ENCODE results near the gene SNN.
A peak's percentile ranks its signal among the peaks of the same experiment; 100 is the strongest.

SNN gene

DNA sequence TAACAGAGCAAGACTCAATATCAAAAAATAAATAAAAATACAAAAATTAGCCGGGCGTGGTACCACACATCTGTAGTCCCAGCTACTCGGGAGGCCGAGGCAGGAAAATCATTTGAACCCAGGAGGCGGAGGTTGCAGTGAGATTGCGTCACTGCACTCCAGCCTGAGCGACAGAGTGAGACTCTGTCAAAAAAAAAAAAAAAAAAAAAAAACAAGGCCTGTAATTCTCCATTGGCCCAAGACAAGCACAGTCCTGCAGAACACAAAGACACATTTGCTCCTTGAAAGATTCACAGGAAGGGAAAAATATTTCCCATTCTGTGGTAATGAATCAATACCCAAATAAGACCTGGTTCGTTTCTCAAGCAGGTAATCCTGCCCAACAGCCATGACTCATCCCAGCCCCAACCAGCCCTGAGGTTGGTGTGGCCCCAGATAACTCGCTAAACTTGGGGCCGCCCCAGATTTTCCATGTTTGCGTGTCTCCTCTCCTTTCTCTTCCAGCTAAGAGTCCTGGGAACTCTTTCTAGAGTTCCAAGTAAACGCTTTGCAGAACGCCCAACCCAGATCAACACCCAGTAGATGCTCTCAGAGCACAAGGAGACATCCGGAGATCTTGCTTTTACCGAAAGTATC is 40.3 kb upstream of the SNN start:
- H3K27me3 ChIP-seq (ENCODE audit: insufficient read depth, poor library complexity, severe bottlenecking), result no peaks in the 10 kb centered on the region
- H3K4me3 ChIP-seq (replicated peaks; ENCODE audit: insufficient read depth, low read length), result no peak overlapping the region
- no peak for DNase-seq (ENCODE audit: low read depth in 1 of 2, low spot score in 1 of 2)
- no peak overlapping the region for H3K27ac ChIP-seq (replicated peaks)
- TF ChIP-seq GABPA (IDR thresholded peaks at IDR 0.05; ENCODE audit: low read depth) (no peak), POLR2AphosphoS5 (IDR thresholded peaks at IDR 0.05; ENCODE audit: low read depth) (no peak)

DNA sequence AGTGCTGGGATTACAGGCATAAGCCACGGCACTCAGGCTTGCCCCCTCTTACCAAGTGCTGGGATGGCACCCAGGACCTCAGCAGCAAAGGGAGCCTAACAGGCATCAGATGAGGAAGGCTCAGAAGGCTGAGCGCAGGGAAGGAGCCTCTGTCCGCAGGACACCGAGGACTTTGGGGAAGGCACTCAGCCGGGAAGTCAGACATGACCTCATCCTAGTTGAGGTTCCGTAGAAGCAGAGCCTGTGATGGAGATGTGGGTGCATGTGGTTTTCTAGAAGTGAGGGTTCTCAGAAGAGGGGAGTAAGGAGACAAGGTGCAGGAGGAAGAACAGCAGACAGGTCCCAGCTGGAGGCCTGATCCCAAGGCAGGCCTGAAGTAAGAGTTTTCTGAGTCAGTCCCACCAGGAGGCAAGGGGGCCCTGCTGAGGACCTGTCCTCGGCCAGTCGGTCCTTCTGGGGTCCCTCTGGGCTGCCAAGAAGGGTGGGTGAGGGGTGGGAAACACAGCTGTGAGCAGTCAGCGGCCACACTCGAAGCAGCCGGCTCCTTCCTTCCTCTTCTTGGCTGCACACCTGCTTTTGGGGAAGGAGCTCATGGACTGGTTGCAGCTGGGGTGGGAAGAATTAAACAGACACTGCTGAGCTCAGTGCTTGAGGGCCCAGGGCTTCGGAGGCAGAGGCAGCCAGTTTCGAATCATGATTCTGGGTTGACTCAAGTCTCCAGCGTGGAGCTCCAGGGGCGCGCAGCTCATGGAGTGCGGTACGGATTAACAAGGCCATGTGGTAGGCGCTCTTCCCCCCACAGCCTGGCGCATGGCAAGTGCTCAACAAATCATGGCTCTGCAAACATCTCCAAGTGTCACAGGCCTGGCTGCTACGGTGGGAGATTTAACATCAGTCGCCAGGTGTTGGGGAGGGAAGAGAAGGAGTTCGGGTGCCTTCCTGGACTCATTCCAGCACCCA is 38.9 kb upstream of the SNN start:
- TF ChIP-seq GABPA (IDR thresholded peaks at IDR 0.05; ENCODE audit: low read depth) (peak; percentile 46; the same call in 1 of the 2 replicates), POLR2AphosphoS5 (IDR thresholded peaks at IDR 0.05; ENCODE audit: low read depth) (peak; percentile 98), SPI1 (IDR thresholded peaks at IDR 0.05; ENCODE audit: borderline replicate concordance, low read depth) (peak; percentile 50; the same call in 1 of the 2 replicates), CTCF (IDR thresholded peaks at IDR 0.05; ENCODE audit: insufficient read depth, low read length) (no peak), REST (IDR thresholded peaks at IDR 0.05; ENCODE audit: insufficient replicate concordance, low read depth) (no peak)
- DNase-seq (ENCODE audit: low read depth in 1 of 2, low spot score in 1 of 2), result peak; percentile 78 to 89
- Histone ChIP-seq H3K27ac (replicated peaks) (peak overlapping the region; percentile 43), H3K27me3 (ENCODE audit: insufficient read depth, poor library complexity, severe bottlenecking) (no peaks in the 10 kb centered on the region), H3K4me3 (replicated peaks; ENCODE audit: insufficient read depth, low read length) (no peak overlapping the region)

- Histone ChIP-seq H3K27ac (replicated peaks) (peak overlapping the region; percentile 43), H3K27me3 (ENCODE audit: insufficient read depth, poor library complexity, severe bottlenecking) (no peaks in the 10 kb centered on the region), H3K4me3 (replicated peaks; ENCODE audit: insufficient read depth, low read length) (no peak overlapping the region)
- peak in 1 of 2 experiments; percentile 65 for DNase-seq (ENCODE audit: low read depth in 1 of 2, low spot score in 1 of 2)
- TF ChIP-seq POLR2AphosphoS5 (IDR thresholded peaks at IDR 0.05; ENCODE audit: low read depth) (no peak), SPI1 (IDR thresholded peaks at IDR 0.05; ENCODE audit: borderline replicate concordance, low read depth) (no peak), CTCF (IDR thresholded peaks at IDR 0.05; ENCODE audit: insufficient read depth, low read length) (no peak)
These were observed 38.0 kb upstream of the SNN start for GRCh38 chr16:11630046-11630767.

DNA sequence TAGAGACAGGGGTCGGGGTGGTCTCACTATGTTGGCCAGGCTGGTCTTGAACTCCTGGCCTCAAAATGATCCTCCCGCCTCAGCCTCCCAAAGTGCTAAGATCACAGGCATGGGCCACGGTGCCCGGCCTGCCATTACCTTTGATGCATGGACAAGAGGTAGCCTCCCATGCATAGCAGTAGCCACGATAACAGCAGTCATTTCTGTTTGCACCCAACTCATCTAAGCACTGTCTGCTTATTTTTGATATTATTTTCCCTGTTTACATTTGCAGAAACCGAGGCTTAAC is 37.5 kb upstream of the SNN start:
- no peak for DNase-seq (ENCODE audit: low read depth in 1 of 2, low spot score in 1 of 2)
- TF ChIP-seq POLR2AphosphoS5 (IDR thresholded peaks at IDR 0.05; ENCODE audit: low read depth) (no peak), CTCF (IDR thresholded peaks at IDR 0.05; ENCODE audit: insufficient read depth, low read length) (no peak), SPI1 (IDR thresholded peaks at IDR 0.05; ENCODE audit: borderline replicate concordance, low read depth) (no peak), GABPA (IDR thresholded peaks at IDR 0.05; ENCODE audit: low read depth) (no peak), REST (IDR thresholded peaks at IDR 0.05; ENCODE audit: insufficient replicate concordance, low read depth) (no peak)
- Histone ChIP-seq H3K27ac (replicated peaks) (no peak overlapping the region), H3K27me3 (ENCODE audit: insufficient read depth, poor library complexity, severe bottlenecking) (no peaks in the 10 kb centered on the region), H3K4me3 (replicated peaks; ENCODE audit: insufficient read depth, low read length) (no peak overlapping the region)
